Measurements from ENCODE around the gene HYOU1.
A peak's percentile ranks its signal among the peaks of the same experiment; 100 is the strongest.

Gene HYOU1

DNA sequence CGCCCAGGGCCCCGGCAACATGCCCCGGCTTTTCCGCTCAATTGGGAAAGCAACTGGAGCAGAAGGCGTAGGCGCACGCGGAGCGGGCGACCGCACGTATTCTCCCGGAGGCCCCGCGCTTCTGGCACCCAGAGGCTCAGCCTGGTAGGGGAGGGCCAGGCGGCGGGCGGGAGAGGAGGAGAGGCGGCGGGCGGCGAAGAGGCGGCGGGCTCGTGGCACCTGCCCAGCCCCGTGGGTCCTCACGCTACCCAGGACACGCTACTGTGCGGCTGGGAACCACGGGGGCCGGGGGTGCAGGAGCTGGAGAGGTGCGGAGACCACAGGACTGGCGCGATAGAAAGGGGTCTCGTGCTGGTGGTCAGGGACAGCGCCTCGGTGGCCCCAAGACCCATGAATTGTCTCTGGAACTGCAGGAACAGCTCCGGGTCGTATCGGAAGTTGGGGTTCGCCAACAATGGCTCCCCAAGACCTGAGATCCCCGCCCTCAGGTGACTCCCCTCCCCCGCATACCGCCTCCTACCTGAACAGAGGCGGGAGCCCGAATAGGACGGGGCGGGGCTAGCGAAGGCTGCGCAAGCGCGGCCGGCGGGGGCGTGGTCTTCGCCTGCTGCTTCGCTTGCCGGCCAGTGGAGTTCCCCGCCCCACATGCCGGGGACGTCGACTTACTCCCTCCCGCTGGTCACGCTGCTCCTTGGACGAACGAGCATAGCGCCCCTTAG is 26.5 kb downstream of the HYOU1 start, which contains the start of gene SLC37A4:
SLC37A4 (minus strand) TSS at position 549 of the 719 bp plus-strand sequence.
- TF ChIP-seq, protein P1, sequence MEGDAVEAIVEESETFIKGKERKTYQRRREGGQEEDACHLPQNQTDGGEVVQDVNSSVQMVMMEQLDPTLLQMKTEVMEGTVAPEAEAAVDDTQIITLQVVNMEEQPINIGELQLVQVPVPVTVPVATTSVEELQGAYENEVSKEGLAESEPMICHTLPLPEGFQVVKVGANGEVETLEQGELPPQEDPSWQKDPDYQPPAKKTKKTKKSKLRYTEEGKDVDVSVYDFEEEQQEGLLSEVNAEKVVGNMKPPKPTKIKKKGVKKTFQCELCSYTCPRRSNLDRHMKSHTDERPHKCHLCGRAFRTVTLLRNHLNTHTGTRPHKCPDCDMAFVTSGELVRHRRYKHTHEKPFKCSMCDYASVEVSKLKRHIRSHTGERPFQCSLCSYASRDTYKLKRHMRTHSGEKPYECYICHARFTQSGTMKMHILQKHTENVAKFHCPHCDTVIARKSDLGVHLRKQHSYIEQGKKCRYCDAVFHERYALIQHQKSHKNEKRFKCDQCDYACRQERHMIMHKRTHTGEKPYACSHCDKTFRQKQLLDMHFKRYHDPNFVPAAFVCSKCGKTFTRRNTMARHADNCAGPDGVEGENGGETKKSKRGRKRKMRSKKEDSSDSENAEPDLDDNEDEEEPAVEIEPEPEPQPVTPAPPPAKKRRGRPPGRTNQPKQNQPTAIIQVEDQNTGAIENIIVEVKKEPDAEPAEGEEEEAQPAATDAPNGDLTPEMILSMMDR (IDR thresholded peaks at IDR 0.05; ENCODE audit: unreplicated experiment in 3 of 3): no peak
- Mint-ChIP-seq H3K4me3 (peak within 1 kb of the TSS; percentile 84 to 87 (median 86)), H3K4me1 (peaks cover 24% of the 10 kb centered on the region), H3K27me3 (ENCODE audit: low read depth) (no peaks in the 10 kb centered on the region), H3K27ac (peak within 1 kb of the TSS; percentile 87 to 98 (median 92)), H3K36me3 (ENCODE audit: low read depth) (peaks cover 17% of the 10 kb centered on the region), H3K9me3 (no peaks in the 10 kb centered on the region)

DNA sequence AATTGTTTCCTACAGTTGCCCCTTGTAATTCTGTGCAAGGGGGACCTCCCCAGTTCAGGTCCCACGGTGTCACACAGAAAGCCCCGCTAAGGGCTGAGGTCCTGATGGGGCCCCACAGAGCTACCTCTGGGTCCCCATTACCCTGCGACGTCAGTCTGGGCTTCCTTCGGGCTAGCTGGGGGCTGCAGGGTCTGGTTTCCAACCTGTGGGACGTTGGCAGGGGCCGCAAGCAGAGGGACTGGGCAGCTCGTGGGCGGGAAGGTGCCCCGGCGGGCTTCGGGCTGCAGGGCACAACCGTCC is 27.0 kb downstream of the HYOU1 start:
- H3K36me3 Mint-ChIP-seq (ENCODE audit: low read depth): peaks cover 22% of the 10 kb centered on the region
- H3K4me1 Mint-ChIP-seq: peaks cover 24% of the 10 kb centered on the region

DNA sequence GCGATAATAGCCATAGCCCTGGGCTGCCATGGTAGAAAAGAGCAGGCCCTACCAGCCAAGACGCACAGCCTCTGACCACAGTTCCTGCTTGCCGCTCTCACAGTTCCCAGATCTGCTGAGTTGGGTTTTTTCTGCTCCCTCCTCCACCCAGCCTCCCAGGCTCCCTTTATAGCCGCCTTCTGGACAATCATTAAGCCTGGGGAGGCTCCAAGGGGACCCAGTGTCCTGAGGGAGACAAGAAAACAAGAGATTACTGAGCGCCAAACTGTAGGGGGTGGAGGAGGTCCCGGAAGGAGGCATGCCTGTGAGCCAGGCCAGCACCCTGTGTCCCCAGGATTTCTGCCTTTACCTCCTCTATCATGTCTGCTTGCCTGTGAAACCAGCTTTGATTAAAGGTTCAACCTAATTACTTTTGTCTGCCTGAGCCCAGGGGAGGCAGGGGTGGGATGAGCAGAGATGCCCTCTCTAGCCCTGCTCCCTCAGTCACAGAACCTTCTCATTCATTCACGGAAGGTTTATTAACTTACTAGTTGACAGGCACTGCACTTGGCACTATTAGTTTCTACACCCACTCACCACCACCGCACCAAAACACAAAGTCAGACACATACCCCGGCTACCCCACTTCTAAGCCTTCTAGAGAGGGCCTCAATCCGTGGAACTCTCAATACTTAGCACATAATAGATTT is 27.5 kb downstream of the HYOU1 start:
- Mint-ChIP-seq H3K4me1 (peaks cover 24% of the 10 kb centered on the region), H3K36me3 (ENCODE audit: low read depth) (peaks cover 27% of the 10 kb centered on the region), H3K4me3 (peak overlapping the region; percentile 84 to 87 (median 86)), H3K27ac (peak overlapping the region; percentile 87 to 98 (median 92)), H3K27me3 (ENCODE audit: low read depth) (no peaks in the 10 kb centered on the region), H3K9me3 (no peaks in the 10 kb centered on the region)
- TF ChIP-seq, protein P1 (IDR thresholded peaks at IDR 0.05; ENCODE audit: unreplicated experiment in 3 of 3): no peak

More for the DNA sequence above, 27.0 kb downstream of the HYOU1 start:
- TF ChIP-seq, protein P1 (IDR thresholded peaks at IDR 0.05; ENCODE audit: unreplicated experiment in 3 of 3): no peak
- Mint-ChIP-seq H3K27ac (peak overlapping the region; percentile 87 to 98 (median 92)), H3K4me3 (peak overlapping the region; percentile 84 to 87 (median 86)), H3K9me3 (no peaks in the 10 kb centered on the region), H3K27me3 (ENCODE audit: low read depth) (no peaks in the 10 kb centered on the region)

DNA sequence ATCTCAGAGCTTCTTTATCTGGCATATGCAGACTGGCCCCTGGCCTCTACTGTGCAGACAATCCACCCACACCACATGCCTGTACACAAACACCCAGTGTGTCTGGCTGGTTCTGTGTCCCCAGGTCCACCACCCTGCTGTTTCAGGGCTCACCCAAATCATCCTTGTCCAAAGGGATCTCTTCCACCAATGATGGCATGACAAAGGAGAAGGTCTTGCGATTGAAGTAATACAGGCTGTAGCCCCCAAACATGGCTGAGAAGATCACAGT is 28.0 kb downstream of the HYOU1 start:
- Mint-ChIP-seq H3K27me3 (ENCODE audit: low read depth) (no peaks in the 10 kb centered on the region), H3K9me3 (no peaks in the 10 kb centered on the region), H3K27ac (peak overlapping the region; percentile 87 to 98 (median 92)), H3K4me3 (peak overlapping the region; percentile 84 to 87 (median 86)), H3K4me1 (peaks cover 24% of the 10 kb centered on the region), H3K36me3 (ENCODE audit: low read depth) (peaks cover 32% of the 10 kb centered on the region)
- TF ChIP-seq, protein P1 (IDR thresholded peaks at IDR 0.05; ENCODE audit: unreplicated experiment in 3 of 3): no peak

DNA sequence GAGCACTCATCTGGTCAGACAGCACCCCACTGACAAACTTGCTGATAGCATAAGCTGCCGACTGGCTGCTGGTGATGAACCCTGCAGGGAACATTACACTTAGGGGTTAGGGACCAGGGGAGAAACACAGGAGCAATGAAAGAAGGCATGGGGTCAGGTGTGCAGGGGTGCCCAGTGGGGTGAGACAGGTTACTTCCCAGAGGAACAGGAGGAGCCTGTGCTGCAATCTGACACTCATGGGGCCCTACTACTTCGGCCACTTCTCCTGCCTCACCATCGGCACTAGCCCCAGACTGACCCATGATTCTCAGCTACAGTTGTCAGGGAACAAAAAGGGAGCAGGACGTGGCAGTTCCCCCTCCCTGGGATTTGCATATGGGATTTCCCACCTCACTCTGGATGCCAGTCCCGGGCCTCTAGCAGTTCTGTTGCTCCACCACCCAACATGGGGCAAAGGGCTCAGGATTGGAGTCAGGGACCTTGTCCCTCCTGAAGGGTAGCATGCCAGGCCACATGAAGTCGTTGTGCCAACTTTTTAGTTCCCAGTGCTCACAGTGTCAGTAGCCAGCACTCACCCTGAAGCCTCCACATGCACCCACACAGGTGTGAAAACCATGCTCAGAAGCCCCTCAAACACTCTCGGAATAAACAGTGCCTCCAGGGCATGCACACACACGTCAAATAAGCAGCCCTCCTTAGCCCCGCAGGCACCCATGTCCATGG is 28.5 kb downstream of the HYOU1 start:
- peak overlapping the region; percentile 87 to 98 (median 92) for H3K27ac Mint-ChIP-seq
- TF ChIP-seq, protein P1 (IDR thresholded peaks at IDR 0.05; ENCODE audit: unreplicated experiment in 3 of 3): no peak
- H3K4me3 Mint-ChIP-seq: peak overlapping the region; percentile 84 to 87 (median 86)
- H3K4me1 Mint-ChIP-seq: peaks cover 24% of the 10 kb centered on the region
- H3K27me3 Mint-ChIP-seq (ENCODE audit: low read depth): no peaks in the 10 kb centered on the region
- H3K36me3 Mint-ChIP-seq (ENCODE audit: low read depth): peaks cover 36% of the 10 kb centered on the region
- no peaks in the 10 kb centered on the region for H3K9me3 Mint-ChIP-seq

All from nephron (organoid).